Stimulated activated CD8-positive, alpha-beta memory T cell treated with anti-CD3 and anti-CD28 coated beads, Interleukin-15, amount 100 ng/mL, for 1 hour (primary cell): Measurements from ENCODE around the gene INVS.

Experiments used
- DNase-seq: peaks from one replicate; pipeline ENCODE4 v3.0.0-alpha.2; 2020; ENCODE audit warnings: low read depth

The INVS gene

DNA sequence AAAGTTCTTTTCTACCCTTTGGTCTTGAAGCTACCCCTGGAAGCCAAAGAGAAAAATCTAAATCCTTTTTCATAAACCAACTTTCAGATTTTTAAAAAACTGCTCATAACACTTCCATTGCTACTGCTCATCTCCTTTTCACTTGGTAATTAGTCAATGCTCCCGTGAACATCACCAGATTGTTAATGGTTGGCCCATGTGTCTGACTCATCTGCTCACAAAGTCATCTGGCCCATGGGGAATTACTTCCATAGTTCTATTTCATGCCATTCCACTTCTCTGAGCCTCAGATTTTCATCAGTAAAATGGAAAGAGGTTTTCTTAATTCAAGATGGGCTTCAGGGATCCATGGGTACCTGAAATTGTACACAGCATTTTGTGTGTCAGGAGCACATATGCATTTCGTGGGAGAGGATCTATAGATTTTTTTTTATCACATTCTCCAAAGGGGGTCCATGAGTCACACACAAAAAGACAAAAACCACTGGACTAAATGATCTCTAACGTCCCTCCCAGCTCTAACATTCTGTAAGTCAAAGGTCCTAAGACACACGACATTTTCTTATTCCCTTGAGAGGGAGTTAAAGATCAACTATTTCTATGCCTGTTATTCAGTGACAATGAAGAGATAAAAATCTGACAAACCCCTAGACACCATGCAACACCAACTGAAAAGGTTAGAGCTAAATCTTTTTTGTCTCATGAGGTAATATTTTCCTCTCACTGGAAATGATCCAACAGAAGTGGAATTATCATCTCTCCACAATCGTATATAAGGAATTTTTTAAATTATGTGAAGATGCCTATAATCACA, 178.3 kb downstream of the INVS start:
- no peak for DNase-seq

DNA sequence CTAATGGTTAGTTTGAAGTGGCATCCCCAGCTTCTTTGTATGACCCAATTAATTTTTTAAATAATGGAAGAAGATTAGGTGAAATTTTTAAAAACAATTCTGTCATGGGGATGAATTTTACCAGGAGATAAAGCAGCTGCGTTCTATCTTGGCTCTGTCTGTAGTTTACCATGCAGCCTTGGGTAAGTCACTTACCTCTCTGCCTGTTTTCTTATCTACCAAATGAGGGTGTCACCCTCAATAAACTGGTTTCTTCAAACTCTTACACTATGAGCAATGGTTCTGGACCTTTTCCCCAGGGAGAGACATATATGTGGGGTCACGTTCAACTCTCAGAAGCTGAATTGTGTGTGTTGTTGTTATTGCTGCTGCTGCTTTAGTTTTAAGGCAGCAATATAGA, 182.0 kb downstream of the INVS start:
- DNase-seq = no peak

- DNase-seq = no peak
Measured at GRCh38 chr9:100281676-100282387, 182.8 kb downstream of the INVS start.

DNA sequence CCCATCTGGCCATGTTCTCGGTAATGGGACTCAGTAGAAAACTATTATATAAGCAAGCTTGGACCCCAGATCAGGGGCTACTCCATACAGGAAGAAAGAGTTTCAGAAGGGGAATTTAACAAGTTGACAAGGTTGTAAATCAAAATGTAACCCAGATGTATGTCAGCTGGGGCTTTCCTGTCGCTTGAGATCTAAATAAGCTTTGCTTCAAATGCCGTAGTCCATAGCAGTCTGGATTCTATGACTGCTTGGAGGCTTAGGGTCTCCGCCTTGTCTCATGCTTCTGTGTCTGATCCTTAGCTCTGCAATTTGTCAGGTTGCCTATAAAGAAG, 183.3 kb downstream of the INVS start:
- DNase-seq = no peak

DNA sequence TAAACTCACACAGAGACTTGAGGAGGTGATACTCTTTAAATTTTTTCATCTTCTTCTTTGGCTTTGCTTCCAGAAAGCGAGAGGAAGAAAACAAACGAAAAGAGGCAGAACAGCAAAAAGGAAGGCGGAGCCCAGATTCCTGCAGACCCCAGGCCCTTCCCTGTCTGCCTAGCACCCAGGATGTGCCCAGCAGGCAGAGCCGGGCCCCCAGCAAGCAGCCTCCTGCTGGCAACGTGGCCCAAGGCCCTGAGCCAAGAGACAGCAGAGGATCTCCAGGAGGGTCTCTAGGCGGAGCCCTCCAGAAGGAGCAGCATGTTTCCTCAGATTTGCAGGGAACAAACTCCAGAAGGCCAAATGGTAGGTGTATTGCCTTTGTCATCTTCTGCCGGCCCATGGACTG, 185.2 kb downstream of the INVS start:
- no peak for DNase-seq

DNA sequence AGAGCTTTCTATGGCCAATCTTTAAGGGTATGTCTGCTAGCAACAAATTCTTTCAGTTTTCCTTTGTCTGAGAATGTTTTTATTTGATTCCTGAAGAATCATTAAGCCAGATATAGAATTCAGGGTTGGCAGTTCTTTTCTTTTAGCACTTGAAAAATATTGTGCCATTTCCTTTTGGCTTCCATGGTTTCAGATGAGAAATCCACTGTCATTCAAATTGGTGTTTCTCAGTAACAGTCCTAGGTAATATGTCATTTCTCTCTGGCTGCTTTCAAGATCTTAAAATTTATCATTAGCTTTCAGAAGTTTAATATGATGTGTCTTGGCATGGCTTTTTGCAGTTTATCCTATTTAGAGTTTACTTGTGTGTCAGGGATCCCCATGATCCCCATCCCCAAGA, 186.0 kb downstream of the INVS start:
- no peak for DNase-seq

GRCh38 chr9:100285601-100286000, 186.6 kb downstream of the INVS start:
- no peak for DNase-seq

DNA sequence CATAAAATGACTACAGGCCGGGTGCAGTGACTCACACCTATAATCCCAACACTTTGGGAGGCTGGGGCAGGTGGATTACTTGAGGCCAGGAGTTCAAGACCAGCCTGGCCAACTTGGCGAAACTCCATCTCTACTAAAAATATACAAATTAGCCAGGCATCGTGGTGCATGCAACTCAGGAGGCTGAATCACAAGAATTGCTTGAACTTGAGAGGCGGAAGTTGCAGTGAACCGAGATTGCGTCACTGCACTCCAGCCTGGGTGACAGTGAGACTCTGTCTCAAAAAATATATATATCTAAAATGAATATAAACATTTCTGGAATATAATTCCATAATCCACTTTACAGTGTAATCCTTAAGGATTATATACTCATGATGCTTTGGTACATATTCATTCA, 187.2 kb downstream of the INVS start:
- no peak for DNase-seq

- no peak for DNase-seq
Measured at GRCh38 chr9:100287186-100287585, 188.1 kb downstream of the INVS start.

DNA sequence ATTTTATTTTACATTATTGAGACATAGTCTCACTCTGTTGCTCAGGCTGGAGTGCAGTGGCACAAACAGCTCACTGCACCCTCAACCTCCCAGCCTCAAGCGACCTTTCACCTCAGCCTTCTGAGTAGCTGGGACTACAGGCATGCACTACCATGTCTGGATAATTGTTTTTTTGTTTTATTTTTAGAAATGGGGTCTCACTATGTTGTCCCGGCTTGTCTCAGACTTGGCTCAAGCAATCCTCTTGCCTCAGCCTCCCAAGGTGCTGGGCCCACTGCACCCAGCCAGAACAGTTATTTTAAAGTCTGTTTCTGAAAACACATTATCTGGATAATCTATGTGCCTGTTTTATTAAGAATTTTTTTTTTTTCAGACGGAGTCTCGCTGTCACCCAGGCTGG, 191.7 kb downstream of the INVS start:
- no peak for DNase-seq

DNA sequence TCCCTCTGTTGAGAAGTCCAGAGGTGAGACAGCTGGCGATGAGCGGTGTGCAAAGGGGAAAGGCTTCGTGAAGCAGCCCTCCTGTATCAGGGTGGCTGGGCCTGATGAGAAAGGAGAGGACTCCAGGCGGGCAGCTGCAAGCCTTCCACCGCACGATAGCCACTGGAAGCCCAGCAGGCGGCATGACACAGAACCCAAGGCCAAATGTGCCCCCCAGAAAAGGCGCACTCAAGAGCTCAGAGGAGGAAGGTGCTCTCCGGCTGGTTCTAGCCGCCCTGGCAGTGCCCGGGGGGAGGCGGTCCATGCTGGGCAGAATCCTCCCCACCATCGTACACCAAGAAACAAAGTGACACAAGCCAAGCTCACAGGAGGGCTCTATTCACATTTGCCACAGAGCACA, 193.4 kb downstream of the INVS start:
- DNase-seq = no peak

DNA sequence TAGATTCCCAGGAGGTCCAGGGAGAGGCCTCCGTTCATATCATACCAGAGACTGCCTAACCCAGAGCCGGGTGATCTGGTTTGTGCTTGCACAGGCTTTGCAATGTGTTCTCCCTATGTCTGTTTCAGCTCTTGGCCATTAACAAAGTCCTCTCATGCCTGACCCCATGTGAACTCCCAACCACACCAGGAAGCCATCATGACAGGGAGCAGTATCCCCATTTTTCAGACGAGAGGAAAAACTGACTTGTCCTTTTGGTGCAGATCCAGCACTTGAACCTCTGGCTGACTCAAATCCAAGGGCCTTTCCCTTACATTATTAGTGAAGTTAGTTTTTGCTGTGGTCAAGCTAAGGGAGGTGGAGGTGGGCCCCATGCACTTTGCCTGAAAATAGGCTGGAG, 195.3 kb downstream of the INVS start:
- no peak for DNase-seq

GRCh38 chr9:100294806-100295205, 195.8 kb downstream of the INVS start:
- DNase-seq = no peak

DNA sequence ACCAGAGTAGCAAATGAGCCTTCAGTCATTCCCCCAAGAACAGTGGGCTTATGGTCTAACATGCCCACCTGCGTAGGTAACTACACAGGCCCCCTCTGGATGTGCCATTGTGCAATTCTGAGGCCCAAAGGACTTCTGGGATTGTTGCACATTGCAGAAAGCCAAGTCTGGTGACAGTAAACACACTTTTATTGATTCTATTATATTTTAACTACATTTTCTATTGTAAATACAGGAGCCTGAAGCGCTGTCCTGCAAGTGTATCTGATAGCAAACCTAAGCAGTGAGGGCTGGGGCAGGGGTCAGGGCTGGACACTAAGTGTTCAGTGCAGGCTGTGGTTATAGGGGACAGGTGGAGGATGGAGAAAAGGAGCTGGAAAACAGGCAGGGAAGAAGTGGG, 196.2 kb downstream of the INVS start:
- DNase-seq = no peak

GRCh38 chr9:100296407-100296806, 197.4 kb downstream of the INVS start:
- no peak for DNase-seq

GRCh38 chr9:100298378-100298777, 199.3 kb downstream of the INVS start:
- DNase-seq = no peak

GRCh38 chr9:100303747-100304146, 204.7 kb downstream of the INVS start:
- no peak for DNase-seq

DNA sequence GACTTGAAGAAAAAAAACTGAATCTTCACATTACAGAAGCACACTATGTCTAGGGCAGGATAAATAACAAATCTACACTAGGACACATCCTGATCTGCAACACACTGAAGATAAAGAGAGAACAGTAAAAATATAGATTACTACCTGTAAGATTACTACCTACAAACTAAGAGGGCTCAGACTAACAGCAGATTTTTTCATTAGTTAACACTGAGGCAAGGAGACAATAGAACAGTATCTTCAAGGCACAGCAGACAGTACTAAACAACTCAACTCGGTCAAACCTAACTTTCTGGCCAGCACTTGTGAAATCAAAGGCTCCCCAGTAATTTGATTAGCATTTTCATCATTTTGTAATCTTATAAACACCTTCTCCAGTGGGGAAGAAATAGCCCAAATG, 207.2 kb downstream of the INVS start:
- no peak for DNase-seq

DNA sequence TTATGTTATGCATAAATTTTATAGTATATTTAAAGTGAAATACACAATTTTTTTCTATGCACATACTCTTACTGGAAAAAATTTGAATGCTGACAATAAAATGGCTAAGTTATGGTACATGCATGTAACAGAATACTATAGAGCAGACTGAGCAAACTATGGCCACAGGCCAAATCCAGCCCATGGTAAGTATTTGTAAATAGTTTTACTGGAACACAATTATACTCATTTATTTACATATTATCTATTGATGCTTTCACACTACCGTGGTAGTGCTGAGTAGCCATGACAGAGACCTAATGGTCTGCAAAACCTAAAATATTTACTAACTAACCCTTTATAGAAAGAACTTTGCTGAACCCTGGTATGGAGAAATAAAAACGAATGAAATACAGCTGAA, 208.0 kb downstream of the INVS start:
- DNase-seq = no peak

DNA sequence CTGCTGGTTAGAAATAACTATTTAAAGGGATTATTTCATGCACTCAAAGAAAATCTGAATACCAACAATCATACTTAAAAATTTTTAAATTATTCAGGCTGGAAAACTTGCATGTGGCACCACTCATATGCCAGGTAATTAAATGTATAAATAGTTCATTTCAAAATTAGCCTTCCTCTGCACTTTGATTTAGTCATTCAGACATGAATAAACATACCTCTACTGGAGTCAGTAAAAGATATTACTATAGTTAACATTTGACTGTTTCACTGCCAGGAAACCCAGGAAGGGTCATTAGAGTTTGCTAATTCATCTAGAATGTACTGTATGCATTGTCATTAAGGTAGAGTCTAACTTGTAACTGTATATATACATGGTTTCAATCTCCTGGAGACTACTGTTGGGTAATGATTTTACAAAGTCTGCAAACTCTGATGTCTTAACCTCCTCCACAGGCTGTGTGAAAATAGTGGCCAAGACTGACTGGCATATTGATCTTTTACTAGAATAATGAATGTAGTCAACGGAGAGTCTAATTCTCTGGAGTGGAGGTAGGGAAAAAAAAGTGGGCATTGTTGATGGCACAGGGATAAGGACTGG, 210.0 kb downstream of the INVS start:
- no peak for DNase-seq

- no peak for DNase-seq
Measured at GRCh38 chr9:100309992-100310391, 210.9 kb downstream of the INVS start.

- no peak for DNase-seq
Measured at GRCh38 chr9:100315561-100315960, 216.5 kb downstream of the INVS start.

DNA sequence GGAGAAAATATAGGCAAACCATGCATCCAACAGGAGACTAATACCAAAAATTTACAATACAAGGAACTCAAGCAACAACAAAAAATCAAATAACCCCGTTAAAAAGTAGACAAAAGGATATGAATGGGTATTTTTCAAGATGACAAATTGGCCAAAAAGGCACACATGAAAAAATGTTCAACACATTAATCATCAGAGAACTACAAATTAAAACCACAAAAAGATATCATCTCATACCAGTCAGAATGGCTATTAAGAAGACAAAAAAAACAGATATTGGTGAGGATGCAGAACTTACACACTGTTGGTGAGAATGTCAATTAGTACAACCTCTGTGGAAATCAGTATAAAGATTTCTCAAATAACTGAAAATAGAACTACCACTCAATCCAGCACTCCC, 218.7 kb downstream of the INVS start:
- no peak for DNase-seq
